Activated T-cell treated with anti-CD3 and anti-CD28 coated beads for 4 hours (primary cell): ENCODE results near the gene MISFA.
"Not testable (repeated sequence)": the region's sequence is repeated elsewhere in the genome, so short reads cannot be mapped to it uniquely, and the experiment has no call there.

Experiments
- DNase-seq: peaks from one replicate; pipeline ENCODE4 v3.0.0-alpha.2; 2020

MISFA gene

GRCh38 chr11:18599739-18600230 lies at the start of gene MISFA:
Gene MISFA, plus strand, starts transcription at chr11:18599789. Its CDS starts 140 bp downstream, at chr11:18599929.
- no peak for DNase-seq

- no peak for DNase-seq
Measured at GRCh38 chr11:18563090-18563730, 36.4 kb upstream of the MISFA start.

- DNase-seq, result no peak
Measured at GRCh38 chr11:18564149-18564548, 35.4 kb upstream of the MISFA start.

GRCh38 chr11:18566406-18566805 lies 33.2 kb upstream of the MISFA start:
- no peak for DNase-seq

GRCh38 chr11:18567081-18567480 lies 32.5 kb upstream of the MISFA start:
- no peak for DNase-seq

- no peak for DNase-seq
Measured at GRCh38 chr11:18575361-18575760, 24.2 kb upstream of the MISFA start.

GRCh38 chr11:18578975-18579598 lies 20.5 kb upstream of the MISFA start:
- DNase-seq, result no peak

- DNase-seq, result no peak
Measured at GRCh38 chr11:18580113-18580766, 19.3 kb upstream of the MISFA start.

- DNase-seq, result no peak
Measured at GRCh38 chr11:18581825-18582224, 17.8 kb upstream of the MISFA start.

- DNase-seq, result peak; percentile 43
Measured at GRCh38 chr11:18588297-18589252, 11.0 kb upstream of the MISFA start, which contains the start of gene UEVLD. Gene UEVLD, minus strand, starts transcription at chr11:18588734. Its CDS starts 80 bp downstream, at chr11:18588654.

GRCh38 chr11:18590571-18590970 lies 9.0 kb upstream of the MISFA start:
- DNase-seq, result no peak

- not testable (repeated sequence) for DNase-seq
Measured at GRCh38 chr11:18594088-18594487, 5.5 kb upstream of the MISFA start.

GRCh38 chr11:18594999-18595749 lies 4.4 kb upstream of the MISFA start:
- DNase-seq, result no peak

- DNase-seq, result no peak
Measured at GRCh38 chr11:18600915-18601569, 1.5 kb downstream of the MISFA start.

- DNase-seq, result no peak
Measured at GRCh38 chr11:18608376-18608775, 8.8 kb downstream of the MISFA start.

GRCh38 chr11:18611196-18611595 lies 11.6 kb downstream of the MISFA start:
- DNase-seq, result no peak

GRCh38 chr11:18612394-18612793 lies 12.8 kb downstream of the MISFA start:
- DNase-seq, result no peak

- DNase-seq, result no peak
Measured at GRCh38 chr11:18614667-18615066, 15.1 kb downstream of the MISFA start.

- DNase-seq, result no peak
Measured at GRCh38 chr11:18615628-18616392, 16.2 kb downstream of the MISFA start.

- peak; percentile 9 for DNase-seq
Measured at GRCh38 chr11:18617688-18618341, 18.2 kb downstream of the MISFA start.
